Body of pancreas (tissue), 4 donors: Measurements from ENCODE around the gene AVPR2.

ENCODE experiments used
- CTCF ChIP-seq, 7 experiments: fragments of 450-650 bp in 4 of 7; fragments of 200-600 bp in 3 of 7; sonication (generic) in 3 of 7; IDR thresholded peaks; one replicate each; pipeline ENCODE4 v1.5.1; 2016 to 2019; ENCODE audit warnings: antibody characterized with exemption in 7 of 7
- POLR2A ChIP-seq, 3 donors: fragments of 450-650 bp; IDR thresholded peaks; one replicate each; pipeline ENCODE4 v1.6.1; 2016; ENCODE audit warnings: antibody characterized with exemption in 3 of 3, mild to moderate bottlenecking in 2 of 3

- TF ChIP-seq CTCF (IDR thresholded peaks at IDR 0.05), result no peak
- TF ChIP-seq POLR2A (IDR thresholded peaks at IDR 0.05), result no peak
Observed at GRCh38 chrX:153952373-153953026, 48.0 kb downstream of the AVPR2 start.
